HG03460 (cell line): ENCODE results near the gene CDK5RAP1.
A peak's percentile ranks its signal among the peaks of the same experiment; 100 is the strongest.
"Not testable (repeated sequence)": the region's sequence is repeated elsewhere in the genome, so short reads cannot be mapped to it uniquely, and the experiment has no call there.

Experiments used
- ATAC-seq: cut with Tn5 transposase; IDR thresholded peaks from one replicate; pipeline ENCODE4 v1.9.1; 2021; ENCODE audit not compliant: unreplicated experiment

CDK5RAP1 gene

DNA sequence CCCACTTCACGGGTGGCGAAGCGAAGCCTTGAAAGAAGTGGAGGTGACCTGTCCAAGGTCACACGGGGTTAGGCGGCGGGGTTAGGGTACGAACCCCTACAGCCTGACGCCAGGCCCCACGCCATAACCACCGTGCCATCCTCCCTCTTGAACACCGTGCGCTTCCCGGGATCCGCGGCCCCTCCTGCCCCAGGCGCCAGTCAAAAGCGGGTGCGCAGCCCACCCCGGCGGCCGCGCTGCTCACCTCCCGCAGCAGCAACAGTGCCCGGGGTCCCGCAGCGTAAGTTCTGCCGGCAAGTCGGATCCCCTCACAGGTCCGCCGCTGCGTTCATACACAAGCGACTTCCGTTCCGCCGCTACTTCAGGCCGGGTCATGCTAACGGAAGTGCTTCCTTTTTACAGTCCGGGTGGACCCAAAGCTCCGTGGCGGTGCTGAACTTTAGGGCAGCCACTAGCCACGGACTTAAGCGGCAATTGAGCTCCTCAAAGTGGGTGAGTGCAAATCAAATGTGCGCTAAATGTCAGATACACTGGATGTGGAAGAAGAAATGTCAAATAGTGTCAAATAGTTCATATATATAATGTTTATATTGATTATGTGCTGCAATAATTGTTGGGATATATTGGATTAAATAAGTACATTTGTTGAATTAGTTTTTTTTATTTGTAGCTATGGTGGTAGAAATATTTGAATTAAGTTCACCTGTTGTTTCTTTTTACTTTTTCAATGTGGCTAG, at the start of gene CDK5RAP1:
TSS of gene CDK5RAP1 (minus strand) at position 336 of the 737 bp plus-strand sequence. CDS start 4,455 bp downstream, outside the sequence.
- peak; percentile 85 for ATAC-seq

GRCh38 chr20:33450867-33451266, 49.5 kb upstream of the CDK5RAP1 start:
- ATAC-seq, result no peak

DNA sequence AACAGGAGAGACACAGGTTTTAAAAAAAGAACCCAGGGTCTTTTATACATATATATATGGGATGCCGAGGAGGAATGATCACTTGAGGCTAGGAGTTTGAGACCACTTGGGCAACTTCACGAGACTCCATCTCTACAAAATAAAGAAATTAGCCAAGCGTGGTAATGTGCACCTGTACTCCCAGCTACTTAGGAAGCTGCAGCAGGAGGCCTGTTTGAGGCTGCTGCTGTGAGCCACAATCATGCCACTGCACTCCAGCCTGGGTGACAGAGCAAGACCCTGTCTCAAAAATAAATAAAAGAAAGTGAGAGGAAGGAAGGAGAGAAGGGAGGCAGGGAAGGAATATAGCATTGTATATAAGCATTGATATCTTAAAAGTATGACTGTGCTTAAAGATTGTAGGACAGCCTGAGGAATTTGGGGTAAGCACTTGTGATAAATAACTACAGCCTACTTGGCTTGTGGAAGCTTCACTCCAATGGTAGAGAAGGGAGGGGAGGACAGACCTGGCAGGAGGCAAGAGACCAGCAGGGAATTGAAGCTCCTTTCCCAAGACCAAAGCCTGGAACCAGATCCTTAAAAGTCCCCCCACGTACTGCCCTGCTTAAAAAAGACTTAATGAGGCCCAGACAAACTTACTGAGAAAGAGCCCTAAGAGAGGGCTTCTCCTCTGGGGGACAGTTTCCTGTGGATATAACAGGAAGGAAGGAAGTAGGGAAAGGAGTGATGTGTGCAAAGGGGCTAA, 44.7 kb upstream of the CDK5RAP1 start:
- no peak for ATAC-seq

DNA sequence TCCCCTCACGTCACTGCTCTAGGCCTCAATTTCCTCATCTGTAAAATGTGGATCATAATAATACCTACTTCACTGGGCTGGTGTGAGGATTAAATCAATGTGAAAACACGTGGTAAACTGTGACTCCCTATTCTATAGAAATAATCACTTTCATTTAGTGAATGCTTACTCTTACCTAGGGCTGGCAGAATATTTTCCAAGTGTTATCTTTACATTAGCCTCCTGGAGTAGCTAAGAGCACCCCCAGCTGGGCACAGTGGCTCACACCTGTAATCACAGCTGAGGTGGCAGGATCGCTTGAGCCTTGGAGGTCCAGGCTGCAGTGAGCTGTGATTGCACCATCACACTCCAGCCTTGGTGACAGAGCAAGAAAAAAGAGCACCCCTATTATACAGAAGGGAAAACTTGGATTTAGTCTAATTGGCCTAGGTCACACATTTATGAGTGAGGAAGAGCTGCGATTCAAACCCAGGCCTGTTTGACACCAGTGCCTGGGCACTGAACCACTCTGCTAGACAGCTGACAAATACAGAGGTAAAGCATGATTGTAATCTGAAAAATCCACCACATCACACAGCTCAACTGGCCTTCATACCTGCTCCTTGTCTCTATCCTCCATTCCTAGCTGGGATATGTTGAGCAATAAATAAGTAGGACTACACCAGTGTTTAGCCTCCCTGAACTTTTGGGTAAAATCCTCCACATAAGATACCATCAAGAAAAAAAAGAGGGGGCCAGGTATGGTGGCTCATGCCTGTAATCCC, 43.7 kb upstream of the CDK5RAP1 start:
- ATAC-seq, result no peak

- peak; percentile 74 for ATAC-seq
Observed at GRCh38 chr20:33443512-33444239, 42.4 kb upstream of the CDK5RAP1 start, which contains the start of gene SNTA1. SNTA1 (minus strand) TSS chr20:33443763; CDS start chr20:33443620, 143 bp downstream.

- ATAC-seq, result peak; percentile 10
Observed at GRCh38 chr20:33443006-33443511, 41.7 kb upstream of the CDK5RAP1 start.

DNA sequence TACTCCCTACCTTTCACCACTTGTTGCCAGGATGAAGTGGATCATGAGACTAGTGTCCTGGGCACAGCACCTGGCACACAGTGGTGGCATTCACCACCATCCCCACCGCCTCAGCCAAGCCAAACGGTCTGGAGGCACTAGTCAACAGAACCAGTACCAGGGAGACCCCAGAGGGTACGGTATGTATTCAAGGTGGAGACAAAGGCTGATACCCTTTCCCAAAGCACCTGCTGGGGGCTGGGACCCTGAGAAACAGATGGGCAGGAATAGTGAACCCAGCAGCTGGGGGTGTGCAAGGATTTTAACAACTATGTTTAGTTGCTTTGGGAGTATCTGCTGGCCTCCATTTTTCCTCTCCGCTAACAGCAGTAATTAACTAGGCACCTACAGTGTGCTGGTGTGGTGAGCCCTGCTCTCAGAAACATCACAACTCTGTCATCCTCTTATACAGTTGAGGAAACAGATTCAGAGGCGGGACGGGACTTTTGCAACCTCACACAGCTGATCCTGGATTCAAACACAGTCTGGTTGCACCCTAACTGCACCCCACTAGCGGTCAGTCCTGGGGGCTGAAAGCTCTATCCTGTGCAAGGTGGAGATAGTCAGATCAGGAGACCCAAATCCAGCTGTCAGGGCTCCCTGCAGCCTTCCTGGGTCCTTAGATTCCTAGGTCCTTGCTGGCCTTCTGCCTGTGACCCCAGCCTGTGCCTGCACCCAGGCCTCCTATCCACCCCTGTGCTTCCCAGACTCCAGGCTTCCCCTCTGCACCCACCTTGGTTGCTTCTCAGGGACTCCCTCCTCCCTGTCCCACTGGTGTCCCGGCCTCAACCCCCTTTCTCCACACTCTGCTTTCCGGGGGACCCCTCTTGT, 41.1 kb upstream of the CDK5RAP1 start:
- no peak for ATAC-seq

GRCh38 chr20:33441142-33441955, 40.0 kb upstream of the CDK5RAP1 start:
- no peak for ATAC-seq

- not testable (repeated sequence) for ATAC-seq
Observed at GRCh38 chr20:33440562-33440961, 39.2 kb upstream of the CDK5RAP1 start.

- ATAC-seq, result no peak
Observed at GRCh38 chr20:33438481-33438880, 37.2 kb upstream of the CDK5RAP1 start.

GRCh38 chr20:33437141-33437911, 36.0 kb upstream of the CDK5RAP1 start:
- ATAC-seq, result no peak

DNA sequence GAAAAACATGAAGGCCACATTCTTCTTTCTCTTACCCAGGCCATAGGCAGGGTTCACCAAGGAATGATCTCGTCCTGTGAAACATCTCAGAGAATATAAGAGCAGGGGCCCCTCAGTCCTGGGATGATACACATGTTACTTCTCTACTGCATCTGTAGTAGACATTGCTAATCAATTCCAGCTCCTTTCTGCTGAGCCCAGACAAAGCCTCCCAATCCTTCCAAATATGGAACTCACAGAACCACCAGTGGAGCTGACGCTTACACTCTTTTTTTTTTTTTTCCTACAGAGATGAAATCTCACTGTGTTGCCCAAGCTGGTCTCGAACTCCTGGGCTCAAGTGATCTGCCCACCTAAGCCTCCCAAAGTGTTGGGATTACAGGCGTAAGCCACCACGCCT, 33.1 kb upstream of the CDK5RAP1 start:
- ATAC-seq, result no peak

GRCh38 chr20:33433465-33434234, 32.3 kb upstream of the CDK5RAP1 start:
- no peak for ATAC-seq

- no peak for ATAC-seq
Observed at GRCh38 chr20:33431797-33432381, 30.6 kb upstream of the CDK5RAP1 start.

DNA sequence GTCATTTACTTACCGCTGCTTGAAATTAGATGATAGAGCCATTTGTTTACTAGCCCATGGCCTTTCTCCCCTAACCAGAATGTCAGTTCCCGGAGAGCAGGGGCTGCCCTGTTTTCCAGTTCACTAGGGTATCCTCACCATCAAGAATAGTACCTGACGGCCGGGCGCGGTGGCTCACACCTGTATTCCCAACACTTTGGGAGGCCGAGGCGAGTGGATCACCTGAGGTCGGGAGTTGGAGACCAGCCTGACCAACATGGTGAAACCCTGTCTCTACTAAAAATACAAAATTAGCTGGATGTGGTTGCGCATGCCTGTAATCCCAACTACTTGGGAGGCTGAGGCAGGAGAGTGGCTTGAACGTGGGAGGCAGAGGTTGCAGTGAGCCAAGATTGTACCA, 22.6 kb upstream of the CDK5RAP1 start:
- not testable (repeated sequence) for ATAC-seq

DNA sequence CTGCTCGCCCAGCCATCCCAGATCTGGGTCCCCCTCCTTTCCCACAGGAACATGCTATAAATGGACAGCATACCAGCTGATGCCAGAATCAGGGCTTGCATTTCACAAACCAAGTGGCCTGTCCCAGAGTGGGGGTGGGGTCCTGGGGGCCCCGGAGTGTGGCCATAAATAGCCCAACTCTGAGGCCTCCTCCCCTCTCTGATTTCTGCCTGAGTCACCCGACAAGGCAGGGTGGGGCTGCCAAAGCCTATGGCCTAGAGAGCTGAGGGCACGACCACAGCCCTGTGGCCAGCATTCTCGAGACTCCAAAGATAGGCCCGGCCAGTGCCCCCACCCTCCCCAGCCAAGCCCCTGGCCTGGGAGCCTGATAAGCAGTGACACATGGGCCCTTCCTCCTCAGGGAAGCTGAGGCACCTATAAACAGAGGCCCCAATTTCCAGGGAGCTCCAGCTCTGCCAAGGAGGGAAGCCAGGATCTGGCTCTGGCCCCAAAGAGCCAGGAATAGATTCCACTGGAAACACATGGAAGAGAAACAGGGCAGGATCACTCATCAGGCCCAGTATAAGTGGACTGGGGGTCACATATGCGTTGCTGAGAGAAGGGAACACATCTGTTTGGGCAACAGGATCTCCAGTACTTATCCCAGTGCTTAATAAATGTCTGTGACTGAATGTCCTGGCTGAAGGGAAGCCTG, 22.0 kb upstream of the CDK5RAP1 start:
- ATAC-seq, result no peak
